Activated CD4-positive, alpha-beta T cell treated with anti-CD3 and anti-CD28 coated beads for 1 hour (primary cell): ENCODE results near the gene PRAMEF20.
"Not testable (repeated sequence)": the region's sequence is repeated elsewhere in the genome, so short reads cannot be mapped to it uniquely, and the experiment has no call there.

ENCODE experiments used
- DNase-seq: peaks from one replicate; pipeline ENCODE4 v3.0.0-alpha.2; 2020

PRAMEF20 gene

GRCh38 chr1:13410150-13410549 lies at the start of gene PRAMEF20:
TSS of gene PRAMEF20 (plus strand) at chr1:13410450. CDS start at chr1:13416355, 5,905 bp downstream.
- not testable (repeated sequence) for DNase-seq

GRCh38 chr1:13362364-13362763 lies 47.9 kb upstream of the PRAMEF20 start:
- not testable (repeated sequence) for DNase-seq

DNA sequence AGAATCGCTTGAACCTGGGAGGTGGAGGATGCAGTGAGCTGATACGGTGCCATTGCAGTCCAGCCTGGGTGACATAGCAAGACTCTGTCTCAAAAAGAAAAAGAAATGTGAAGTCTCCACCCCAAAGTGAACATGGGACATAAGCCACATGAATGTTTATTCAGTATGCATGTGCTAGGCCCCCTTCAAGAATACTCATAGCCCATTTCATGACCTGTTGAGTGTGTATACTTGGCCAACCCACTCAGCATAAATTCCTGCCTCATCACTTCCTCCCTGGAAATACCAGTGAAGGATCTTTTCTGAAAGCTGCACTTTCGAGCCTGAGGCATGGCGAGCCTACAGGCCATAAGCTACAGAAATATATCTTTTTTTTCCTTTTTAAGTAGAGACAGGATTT lies 45.3 kb upstream of the PRAMEF20 start:
- not testable (repeated sequence) for DNase-seq

GRCh38 chr1:13366536-13366935 lies 43.7 kb upstream of the PRAMEF20 start:
- not testable (repeated sequence) for DNase-seq

DNA sequence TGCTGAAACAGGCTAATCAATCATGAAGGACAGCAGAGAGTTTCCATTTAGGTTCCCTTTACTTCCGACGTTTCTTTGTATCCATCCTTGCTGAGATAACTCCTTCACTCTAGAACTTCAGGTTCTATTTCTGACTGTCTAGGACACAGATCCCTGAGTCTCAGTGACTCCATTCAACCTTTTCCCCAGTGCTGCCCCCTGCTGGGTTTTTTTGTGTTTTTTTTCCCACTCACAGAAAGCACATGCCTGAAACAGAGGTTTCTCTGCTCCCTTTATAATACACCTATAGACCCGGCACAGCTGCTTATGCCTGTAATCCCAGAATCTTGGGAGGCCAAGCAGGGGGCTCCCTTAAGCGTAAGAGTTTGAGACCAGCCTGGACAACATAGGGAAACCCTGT lies 41.7 kb upstream of the PRAMEF20 start:
- DNase-seq, result not testable (repeated sequence)

- DNase-seq, result not testable (repeated sequence)
Measured at GRCh38 chr1:13378983-13379382, 31.3 kb upstream of the PRAMEF20 start.

- DNase-seq, result not testable (repeated sequence)
Measured at GRCh38 chr1:13380380-13380779, 29.9 kb upstream of the PRAMEF20 start.

DNA sequence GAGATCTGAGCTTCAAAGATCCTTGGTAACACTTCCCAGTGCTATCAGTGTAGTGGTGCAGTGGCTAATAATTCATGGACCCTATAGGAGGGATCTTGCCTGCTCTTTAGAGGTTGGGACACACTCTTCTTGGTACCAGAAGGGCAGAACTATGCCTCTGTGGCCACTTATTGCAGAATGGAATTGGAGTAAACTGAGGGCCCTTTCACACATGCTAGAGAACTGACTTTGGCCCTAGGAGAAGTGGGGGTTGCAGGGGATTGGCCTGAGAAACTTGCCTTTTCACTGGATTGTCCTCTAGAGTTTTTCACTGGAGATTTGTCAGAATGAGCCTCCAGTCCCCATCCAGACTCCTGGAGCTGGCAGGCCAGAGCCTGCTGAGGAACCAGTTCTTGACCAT lies 20.9 kb upstream of the PRAMEF20 start, which contains the start of gene PRAMEF17:
Gene PRAMEF17 (plus strand): TSS at position 301 of the 400 bp plus-strand sequence. CDS start 26 bp downstream, at position 327.
- DNase-seq, result not testable (repeated sequence)

GRCh38 chr1:13393004-13393403 lies 17.2 kb upstream of the PRAMEF20 start:
- not testable (repeated sequence) for DNase-seq

DNA sequence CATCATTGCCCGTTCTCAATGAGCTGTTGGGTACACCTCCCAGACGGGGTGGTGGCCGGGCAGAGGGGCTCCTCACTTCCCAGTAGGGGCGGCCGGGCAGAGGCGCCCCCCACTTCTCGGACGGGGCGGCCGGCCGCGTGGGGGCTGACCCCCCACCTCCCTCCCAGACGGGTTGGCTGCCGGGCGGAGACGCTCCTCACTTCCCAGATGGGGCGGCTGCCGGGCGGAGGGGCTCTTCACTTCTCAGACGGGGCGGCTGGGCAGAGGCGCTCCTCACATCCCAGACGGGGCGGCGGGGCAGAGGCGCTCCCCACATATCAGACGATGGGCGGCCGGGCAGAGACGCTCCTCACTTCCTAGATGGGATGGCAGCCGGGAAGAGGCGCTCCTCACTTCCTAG lies 15.5 kb upstream of the PRAMEF20 start:
- DNase-seq, result not testable (repeated sequence)

- not testable (repeated sequence) for DNase-seq
Measured at GRCh38 chr1:13395311-13395710, 14.9 kb upstream of the PRAMEF20 start.

GRCh38 chr1:13407811-13408210 lies 2.4 kb upstream of the PRAMEF20 start:
- no peak for DNase-seq

DNA sequence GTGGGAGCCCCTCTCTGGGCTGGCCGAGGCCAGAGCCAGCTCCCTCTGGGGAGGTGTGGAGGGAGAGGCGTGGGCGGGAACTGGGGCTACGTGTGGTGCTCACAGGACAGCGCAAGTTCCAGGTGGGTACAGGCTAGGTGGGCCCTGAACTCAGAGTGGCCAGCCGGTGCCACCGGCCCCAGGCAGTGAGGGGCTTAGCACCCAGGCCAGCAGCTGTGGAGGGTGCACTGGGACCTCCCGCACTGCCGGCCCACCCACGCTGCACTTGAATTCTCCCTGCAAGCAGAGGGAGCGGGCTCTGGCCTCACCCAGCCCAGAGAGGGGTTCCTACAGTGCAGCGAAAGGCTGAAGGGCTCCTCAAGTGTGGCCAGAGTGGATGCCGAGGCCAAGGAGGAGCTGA lies 20.2 kb downstream of the PRAMEF20 start:
- DNase-seq, result no peak

DNA sequence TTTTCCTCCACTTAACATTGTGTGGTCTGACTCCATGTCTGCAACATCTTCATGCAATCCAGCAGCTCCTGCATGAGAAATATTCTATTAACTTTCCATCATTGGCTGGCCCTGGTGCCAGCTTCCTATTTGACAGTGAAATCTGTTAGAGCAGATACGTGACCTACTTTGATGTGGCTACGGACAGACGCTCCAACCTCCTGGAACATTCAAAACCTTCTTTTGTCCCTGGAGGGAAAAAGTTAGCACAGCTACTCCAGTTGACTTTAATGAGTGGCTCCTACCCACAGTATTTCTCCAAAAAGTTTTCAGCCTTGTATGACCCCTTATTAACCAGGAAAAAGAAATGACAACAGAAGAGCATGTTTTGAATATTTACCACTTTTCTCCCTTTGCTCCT lies 22.0 kb downstream of the PRAMEF20 start:
- no peak for DNase-seq

- not testable (repeated sequence) for DNase-seq
Measured at GRCh38 chr1:13433694-13434358, 23.6 kb downstream of the PRAMEF20 start.

DNA sequence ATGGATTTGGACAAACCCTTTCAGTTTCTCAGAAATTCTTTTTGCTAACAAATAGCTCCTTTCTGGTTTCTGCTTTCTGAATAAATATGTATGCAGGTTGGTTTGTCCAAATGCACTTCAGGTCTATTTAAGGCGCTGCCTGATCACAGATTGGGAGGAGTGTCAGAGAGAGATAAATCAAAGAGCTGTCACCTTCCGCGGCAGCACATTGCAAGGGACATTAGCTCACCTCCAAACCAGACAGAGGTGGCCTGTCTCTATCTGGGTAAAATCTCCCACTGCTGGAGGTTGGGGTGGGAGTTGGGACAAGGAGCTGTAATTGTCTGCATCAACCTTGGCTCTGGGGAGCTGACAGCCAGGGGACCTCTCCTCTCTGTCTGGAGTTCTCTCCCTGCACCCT lies 25.2 kb downstream of the PRAMEF20 start:
- DNase-seq, result no peak

DNA sequence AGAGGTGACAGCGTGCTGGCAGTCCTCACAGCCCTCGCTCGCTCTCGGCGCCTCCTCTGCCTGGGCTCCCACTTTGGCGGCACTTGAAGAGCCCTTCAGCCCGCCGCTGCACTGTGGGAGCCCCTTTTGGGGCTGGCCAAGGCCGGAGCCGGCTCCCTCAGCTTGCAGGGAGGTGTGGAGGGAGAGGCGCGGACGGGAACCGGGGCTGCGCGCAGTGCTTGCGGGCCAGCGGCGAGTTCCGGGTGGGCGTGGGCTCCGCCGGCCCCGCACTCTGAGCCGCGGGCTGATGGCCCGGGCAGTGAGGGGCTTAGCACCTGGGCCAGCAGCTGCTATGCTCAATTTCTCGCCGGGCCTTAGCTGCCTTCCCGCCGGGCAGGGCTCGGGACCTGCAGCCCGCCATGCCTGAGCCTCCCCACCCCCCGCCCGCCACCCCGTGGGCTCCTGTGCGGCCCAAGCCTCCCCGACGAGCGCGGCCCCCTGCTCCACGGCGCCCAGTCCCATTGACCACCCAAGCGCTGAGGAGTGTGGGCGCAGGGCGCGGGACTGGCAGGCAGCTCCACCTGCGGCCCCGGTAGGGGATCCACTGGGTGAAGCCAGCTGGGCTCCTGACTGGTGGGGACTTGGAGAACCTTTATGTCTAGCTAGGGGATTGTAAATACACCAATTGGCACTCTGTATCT lies 29.0 kb downstream of the PRAMEF20 start:
- not testable (repeated sequence) for DNase-seq

DNA sequence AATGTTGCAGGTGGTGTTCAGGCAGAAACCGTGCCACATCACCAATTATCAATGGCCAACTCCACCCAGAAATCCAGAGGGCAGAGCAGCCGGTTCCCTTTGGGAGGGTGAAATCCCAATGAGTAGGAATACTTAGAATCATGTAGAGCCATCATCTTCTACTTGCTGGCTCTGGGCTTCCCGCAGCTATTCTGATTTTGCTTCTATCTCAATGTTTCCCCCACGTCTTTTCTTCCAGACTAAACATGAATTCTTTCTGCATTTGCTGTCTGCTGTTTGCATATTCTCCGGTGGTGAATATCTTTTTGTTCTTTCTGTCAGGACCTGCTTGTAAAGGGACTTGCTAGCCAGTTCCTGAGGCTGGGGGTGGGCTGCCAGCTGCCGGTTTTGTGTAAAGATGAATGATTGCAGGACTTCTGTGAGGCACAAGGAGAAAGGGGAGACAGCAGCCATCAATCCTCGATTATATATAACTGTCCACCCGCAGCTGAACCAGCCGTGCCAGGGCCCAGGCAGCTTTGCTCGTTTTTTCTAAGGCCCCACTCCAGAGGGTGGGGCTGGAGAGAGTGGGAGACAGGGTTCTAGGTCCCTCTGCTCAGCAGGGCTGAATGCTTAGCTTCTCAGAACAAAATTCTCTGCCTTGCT lies 33.2 kb downstream of the PRAMEF20 start:
- DNase-seq, result no peak

- DNase-seq, result no peak
Measured at GRCh38 chr1:13450204-13450603, 40.0 kb downstream of the PRAMEF20 start.

DNA sequence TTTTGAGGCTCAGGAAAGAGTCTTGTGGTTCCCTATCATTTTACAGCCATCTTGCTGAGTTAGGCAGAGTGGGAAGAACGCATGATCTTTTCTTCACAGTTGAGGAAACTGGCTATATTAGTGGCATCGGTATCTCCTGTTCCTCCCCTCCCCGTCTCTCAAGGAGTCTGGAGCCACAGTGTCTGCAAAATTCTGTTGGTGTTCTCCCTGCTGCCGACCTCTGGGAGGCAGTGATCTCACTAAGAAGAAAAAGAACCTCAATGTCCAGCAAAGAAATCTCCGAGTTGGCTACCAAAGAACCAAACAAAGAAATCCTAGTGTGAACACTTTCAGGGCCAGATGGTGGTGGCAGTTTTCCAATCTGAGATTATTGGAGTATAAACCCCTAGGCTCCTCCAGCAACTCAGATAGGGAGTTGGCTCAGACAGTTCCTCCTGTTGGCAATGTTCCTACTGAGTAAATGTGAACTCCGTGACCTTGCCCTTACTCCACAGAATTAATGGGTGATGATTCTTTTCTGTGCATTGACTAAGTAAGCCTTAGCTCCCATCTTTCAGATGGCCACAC lies 41.2 kb downstream of the PRAMEF20 start:
- no peak for DNase-seq

GRCh38 chr1:13456904-13457532 lies 46.8 kb downstream of the PRAMEF20 start:
- DNase-seq, result no peak

DNA sequence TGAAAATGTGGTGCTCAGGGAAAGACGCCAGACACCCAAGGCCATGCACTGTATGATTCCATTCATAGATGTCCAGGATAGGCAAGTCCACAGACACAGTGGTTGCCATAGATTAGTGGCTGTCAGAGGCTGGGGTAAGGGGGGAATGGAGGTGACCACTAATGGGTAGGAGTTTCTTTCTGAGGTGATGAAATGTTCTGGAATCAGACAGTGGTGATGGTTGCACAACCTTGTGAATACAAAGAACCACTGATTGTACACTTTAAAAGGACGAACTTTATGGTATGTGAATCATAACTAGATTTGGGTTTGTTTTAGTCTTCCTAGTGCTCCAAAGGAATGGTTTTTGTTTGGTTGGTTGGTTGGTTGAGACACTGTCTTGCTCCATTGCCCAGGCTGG lies 51.7 kb downstream of the PRAMEF20 start:
- no peak for DNase-seq

- no peak for DNase-seq
Measured at GRCh38 chr1:13462682-13463081, 52.4 kb downstream of the PRAMEF20 start.
